ENCODE results near the gene CATSPERE. TPM values are rescaled to one million over a fixed set of nuclear protein-coding genes. Genes with fewer than 3 reads are reported as not detected.

The CATSPERE gene
- total RNA-seq, 4 donors from 2014 or later, result 0.45 to 1.4 (median 0.55) TPM

DNA sequence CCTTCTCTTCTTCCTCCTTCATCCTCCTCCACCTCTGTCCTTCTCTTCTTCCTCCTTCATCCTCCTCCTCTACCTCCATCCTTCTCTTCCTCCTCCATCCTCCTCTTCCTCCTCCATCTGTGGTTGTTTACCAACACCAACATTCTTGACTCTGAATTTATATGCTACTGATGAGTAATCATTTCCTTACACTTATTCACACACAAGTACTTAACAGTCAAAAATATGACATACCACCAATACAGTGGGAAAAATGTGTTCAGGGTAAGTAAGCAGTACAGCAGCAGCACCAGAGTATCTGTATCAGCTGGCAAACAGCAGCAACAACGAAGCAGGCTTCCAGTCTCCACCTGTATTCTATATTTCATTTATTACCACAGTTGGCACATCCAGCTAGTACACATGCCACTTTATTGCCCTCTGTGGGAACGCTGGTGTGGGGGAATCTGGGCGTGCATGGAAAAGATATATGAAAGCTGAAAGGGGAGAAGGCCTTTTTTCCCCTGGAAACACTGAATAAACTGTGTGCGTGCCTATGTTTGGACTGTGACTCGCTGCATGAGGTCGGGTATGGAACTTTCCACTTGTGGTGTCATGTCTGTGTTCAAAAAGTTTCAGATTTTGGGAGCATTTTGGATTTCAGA lies 25.4 kb upstream of the CATSPERE start:
- Histone ChIP-seq H3K4me1 (peaks cover 10% of the 10 kb centered on the region), H3K27ac (no peak overlapping the region), H3K4me3 (no peak overlapping the region), H3K9me3 (no peaks in the 10 kb centered on the region), H3K36me3 (peaks cover 14% of the 10 kb centered on the region), H3K27me3 (no peaks in the 10 kb centered on the region)
- DNase-seq (ENCODE audit: low spot score in 2 of 2), result no peak
- TF ChIP-seq EP300 (IDR thresholded peaks at IDR 0.05), result no peak
- TF ChIP-seq POLR2A (IDR thresholded peaks at IDR 0.05), result no peak
- TF ChIP-seq POLR2AphosphoS5 (IDR thresholded peaks at IDR 0.05), result no peak
- TF ChIP-seq, protein P1, sequence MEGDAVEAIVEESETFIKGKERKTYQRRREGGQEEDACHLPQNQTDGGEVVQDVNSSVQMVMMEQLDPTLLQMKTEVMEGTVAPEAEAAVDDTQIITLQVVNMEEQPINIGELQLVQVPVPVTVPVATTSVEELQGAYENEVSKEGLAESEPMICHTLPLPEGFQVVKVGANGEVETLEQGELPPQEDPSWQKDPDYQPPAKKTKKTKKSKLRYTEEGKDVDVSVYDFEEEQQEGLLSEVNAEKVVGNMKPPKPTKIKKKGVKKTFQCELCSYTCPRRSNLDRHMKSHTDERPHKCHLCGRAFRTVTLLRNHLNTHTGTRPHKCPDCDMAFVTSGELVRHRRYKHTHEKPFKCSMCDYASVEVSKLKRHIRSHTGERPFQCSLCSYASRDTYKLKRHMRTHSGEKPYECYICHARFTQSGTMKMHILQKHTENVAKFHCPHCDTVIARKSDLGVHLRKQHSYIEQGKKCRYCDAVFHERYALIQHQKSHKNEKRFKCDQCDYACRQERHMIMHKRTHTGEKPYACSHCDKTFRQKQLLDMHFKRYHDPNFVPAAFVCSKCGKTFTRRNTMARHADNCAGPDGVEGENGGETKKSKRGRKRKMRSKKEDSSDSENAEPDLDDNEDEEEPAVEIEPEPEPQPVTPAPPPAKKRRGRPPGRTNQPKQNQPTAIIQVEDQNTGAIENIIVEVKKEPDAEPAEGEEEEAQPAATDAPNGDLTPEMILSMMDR (IDR thresholded peaks at IDR 0.05), result no peak
- 84% methylated on average over 6 of the region's 6 CpGs for WGBS

DNA sequence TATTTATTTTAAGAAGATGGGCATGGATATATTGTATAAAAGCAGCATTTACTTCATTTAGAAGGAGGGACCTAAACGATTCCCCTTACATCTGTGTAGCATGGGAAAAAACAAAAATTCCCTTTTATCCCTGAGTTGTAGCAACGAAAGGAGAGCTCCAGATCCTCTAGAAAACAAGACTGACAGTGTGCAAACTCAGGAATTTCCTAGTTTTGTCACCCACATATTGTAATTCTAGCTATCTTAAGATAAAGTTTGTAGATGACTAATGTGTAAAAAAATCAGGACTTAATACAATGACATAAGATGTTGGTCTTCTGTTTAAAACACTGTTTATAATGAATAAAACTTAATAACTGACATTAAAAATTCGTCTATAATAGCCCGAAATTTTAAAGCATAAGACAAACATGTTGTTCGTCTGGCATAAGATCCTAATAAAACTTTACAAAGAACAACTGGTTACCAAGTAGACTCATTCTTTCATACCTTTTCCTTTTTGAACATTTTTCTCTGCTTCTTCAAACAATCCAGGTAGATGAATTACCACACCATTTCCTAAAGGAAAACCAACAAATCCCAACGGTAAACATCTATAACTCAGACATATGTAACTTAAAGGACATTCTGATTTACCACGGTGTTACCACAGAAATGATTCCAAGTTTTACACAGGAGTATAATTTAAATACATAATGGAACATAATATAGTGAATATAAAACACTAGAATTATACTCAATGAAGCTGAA lies 24.6 kb upstream of the CATSPERE start:
- no peaks in the 10 kb centered on the region for H3K9me3 ChIP-seq
- whole genome bisulfite sequencing, result 90% methylated on average over 7 of the region's 7 CpGs
- no peaks in the 10 kb centered on the region for H3K27me3 ChIP-seq
- H3K27ac ChIP-seq, result no peak overlapping the region
- peaks cover 10% of the 10 kb centered on the region for H3K4me1 ChIP-seq
- H3K4me3 ChIP-seq, result no peak overlapping the region
- TF ChIP-seq POLR2A (IDR thresholded peaks at IDR 0.05) (no peak), POLR2AphosphoS5 (IDR thresholded peaks at IDR 0.05) (no peak), EP300 (IDR thresholded peaks at IDR 0.05) (no peak)
- TF ChIP-seq, protein P1 (IDR thresholded peaks at IDR 0.05), result no peak
- H3K36me3 ChIP-seq, result peaks cover 12% of the 10 kb centered on the region
- no peak for DNase-seq (ENCODE audit: low spot score in 2 of 2)

DNA sequence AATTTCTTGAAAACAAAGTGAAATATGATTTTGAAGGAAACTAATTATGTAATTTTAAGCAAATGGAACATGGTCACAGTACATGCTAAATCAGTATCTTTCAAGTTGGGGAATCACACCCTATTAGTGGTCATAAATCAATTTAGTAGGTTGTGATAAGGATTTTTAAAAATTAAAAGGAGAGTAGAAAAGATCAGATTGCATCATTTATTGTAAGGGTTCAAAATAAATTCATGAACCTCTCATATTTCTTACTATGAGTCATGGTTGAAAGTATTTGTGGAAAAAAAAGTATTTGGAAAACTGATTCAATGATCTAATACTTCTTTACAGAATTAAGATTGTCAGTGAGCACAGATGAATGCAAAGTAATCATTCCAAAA lies 24.0 kb upstream of the CATSPERE start:
- no peak for DNase-seq (ENCODE audit: low spot score in 2 of 2)
- Histone ChIP-seq H3K4me1 (peaks cover 10% of the 10 kb centered on the region), H3K27ac (no peak overlapping the region), H3K36me3 (peaks cover 12% of the 10 kb centered on the region), H3K27me3 (no peaks in the 10 kb centered on the region), H3K9me3 (no peaks in the 10 kb centered on the region), H3K4me3 (no peak overlapping the region)
- TF ChIP-seq, protein P1 (IDR thresholded peaks at IDR 0.05), result no peak
- TF ChIP-seq EP300 (IDR thresholded peaks at IDR 0.05), result no peak
- no peak for TF ChIP-seq POLR2A (IDR thresholded peaks at IDR 0.05)
- no peak for TF ChIP-seq POLR2AphosphoS5 (IDR thresholded peaks at IDR 0.05)

DNA sequence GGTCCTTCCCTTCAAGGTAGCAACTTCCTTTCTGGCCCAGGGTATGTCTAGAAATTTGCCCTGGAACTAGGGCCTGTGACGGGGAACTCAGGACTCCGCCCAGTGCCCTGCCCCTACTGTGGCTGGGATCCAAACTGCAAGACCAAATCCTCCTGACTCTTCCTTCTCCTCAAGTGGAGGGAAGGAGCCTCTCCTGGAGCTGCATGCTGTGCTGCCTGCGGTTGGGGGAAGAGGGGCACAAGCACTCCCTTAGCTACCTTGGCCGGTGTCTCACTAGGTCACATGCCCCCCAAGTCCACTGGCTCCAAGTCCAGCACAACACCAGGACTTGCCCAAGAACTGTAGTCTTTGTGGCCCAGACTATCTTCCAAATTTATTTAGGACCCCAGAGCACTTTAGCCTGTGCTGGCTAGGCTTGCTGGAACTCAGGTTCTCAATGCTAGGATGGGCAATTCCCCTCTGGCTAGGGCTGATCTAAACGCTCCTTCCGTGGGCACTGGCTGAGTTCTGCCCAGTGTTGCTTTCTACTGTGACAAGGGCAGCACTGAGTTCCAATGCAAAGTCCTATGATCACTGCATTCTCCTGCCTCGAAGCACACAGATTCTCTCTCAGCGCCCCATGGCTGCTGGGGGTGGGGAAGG lies 21.6 kb upstream of the CATSPERE start:
- TF ChIP-seq POLR2AphosphoS5 (IDR thresholded peaks at IDR 0.05), result no peak
- TF ChIP-seq, protein P1 (IDR thresholded peaks at IDR 0.05), result no peak
- Histone ChIP-seq H3K36me3 (peaks cover 8% of the 10 kb centered on the region), H3K4me3 (no peak overlapping the region), H3K4me1 (peaks cover 10% of the 10 kb centered on the region), H3K27ac (no peak overlapping the region), H3K9me3 (no peaks in the 10 kb centered on the region), H3K27me3 (no peaks in the 10 kb centered on the region)
- 73% methylated on average over 8 of the region's 8 CpGs for WGBS
- DNase-seq (ENCODE audit: low spot score in 2 of 2), result no peak

DNA sequence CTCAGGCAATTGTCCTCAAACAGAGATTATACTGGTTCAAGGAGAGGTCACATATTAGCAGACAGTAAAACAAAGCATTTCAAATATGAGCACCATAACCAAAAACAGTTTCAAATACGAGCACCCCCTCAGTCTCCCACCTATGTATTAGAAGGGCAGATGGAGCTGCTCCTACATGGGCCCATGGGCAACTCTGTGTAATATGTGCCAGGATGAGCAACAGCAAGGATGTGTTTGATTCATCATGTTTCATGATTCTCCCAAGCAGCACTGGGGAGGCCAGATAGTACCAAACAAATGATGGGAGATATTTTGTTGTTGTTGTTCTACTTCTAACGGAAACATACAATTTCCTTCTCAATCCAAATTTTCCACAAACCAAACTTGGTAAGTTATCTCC lies 18.2 kb upstream of the CATSPERE start:
- Histone ChIP-seq H3K27ac (no peak overlapping the region), H3K36me3 (no peaks in the 10 kb centered on the region), H3K27me3 (no peaks in the 10 kb centered on the region), H3K9me3 (no peaks in the 10 kb centered on the region), H3K4me1 (peaks cover 34% of the 10 kb centered on the region), H3K4me3 (no peak overlapping the region)
- TF ChIP-seq, protein P1 (IDR thresholded peaks at IDR 0.05), result no peak
- TF ChIP-seq POLR2AphosphoS5 (IDR thresholded peaks at IDR 0.05), result no peak
- no peak for TF ChIP-seq POLR2A (IDR thresholded peaks at IDR 0.05)
- TF ChIP-seq EP300 (IDR thresholded peaks at IDR 0.05), result no peak
- no peak for DNase-seq (ENCODE audit: low spot score in 2 of 2)
- 89% methylated on average over 2 of the region's 2 CpGs for WGBS
